Measurements from ENCODE around the gene VIM.

VIM gene

DNA sequence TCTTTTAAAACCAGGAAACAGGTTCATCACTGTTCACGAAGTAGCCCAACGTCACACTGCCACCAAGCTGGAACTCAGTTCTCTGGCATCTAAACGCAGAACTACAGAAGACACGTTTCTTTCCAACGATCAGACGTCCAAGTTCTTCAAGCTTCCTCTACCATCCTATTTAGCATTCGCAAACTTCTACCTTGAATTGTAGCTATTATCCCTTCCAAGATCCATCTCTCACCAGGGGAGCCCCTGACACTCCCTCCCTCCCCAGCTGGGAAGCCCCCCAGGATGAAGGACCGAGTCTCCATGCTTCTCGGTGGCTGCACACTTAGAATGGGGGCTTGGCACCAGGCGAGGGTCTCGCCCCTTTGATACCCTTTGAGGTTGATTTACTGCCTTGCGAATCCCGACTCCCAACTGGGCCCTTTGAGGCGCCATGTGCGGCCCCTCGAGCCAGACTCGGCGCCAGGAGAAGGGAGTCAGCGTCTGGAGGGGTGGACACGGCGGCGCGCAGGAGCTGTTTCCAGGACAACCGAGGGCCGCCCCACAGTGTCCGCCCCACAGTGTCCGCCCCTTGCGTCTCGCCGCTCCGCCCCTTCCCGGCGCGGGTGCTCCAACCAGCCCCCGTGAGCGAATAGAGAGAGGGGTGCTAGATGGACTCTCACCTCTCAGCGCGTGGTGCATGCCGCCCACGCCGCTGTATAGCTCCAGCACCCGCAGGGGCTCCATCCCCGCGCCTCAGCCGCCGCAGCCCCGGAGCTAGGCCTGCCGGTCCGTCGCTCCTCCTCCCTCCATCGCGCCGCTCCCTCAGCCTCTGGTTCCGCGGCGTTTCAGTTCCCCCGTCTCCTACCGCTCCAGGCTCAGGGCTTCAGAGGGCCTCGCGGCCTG lies 26.9 kb upstream of the VIM start, which contains the start of gene TRDMT1 (continued):
- TF ChIP-seq YY2 (tag by site-specific recombination; IDR thresholded peaks at IDR 0.05) = peak; percentile 89
- no peak for TF ChIP-seq ZNF791 (tag by site-specific recombination; IDR thresholded peaks at IDR 0.05)
- TF ChIP-seq ZNF341 (tag by site-specific recombination; IDR thresholded peaks at IDR 0.05; ENCODE audit: low read depth) = peak; percentile 61
- peak; percentile 90 for TF ChIP-seq ZFP69B (tag by site-specific recombination; IDR thresholded peaks at IDR 0.05)
- no peak for TF ChIP-seq ZNF10 (tag by site-specific recombination; IDR thresholded peaks at IDR 0.05)
- peak; percentile 68; the same call in 1 of the 2 replicates for TF ChIP-seq ZSCAN16 (tag by site-specific recombination; IDR thresholded peaks at IDR 0.05)
- no peak for TF ChIP-seq ZNF549 (tag by site-specific recombination; IDR thresholded peaks at IDR 0.05)
- peak; percentile 90 for TF ChIP-seq GLIS1 (tag by site-specific recombination; IDR thresholded peaks at IDR 0.05)
- TF ChIP-seq SCRT1 (tag by site-specific recombination; IDR thresholded peaks at IDR 0.05; ENCODE audit: borderline replicate concordance) = no peak
- TF ChIP-seq ZNF768 (tag by site-specific recombination; IDR thresholded peaks at IDR 0.05) = no peak; the same call in 1 of the 2 replicates
- peak; percentile 99 for TF ChIP-seq ZSCAN30 (tag by site-specific recombination; IDR thresholded peaks at IDR 0.05)
- no peak for TF ChIP-seq ZNF48 (tag by site-specific recombination; IDR thresholded peaks at IDR 0.05)
- no peak; the same call in none of the 2 replicates for TF ChIP-seq KLF10 (tag by site-specific recombination; IDR thresholded peaks at IDR 0.05)
- peak; percentile 13; the same call in 1 of the 2 replicates for TF ChIP-seq ZNF266 (tag by site-specific recombination; IDR thresholded peaks at IDR 0.05; ENCODE audit: low read depth)
- TF ChIP-seq ZNF16 (tag by site-specific recombination; IDR thresholded peaks at IDR 0.05; ENCODE audit: low read depth) = no peak
- peak; percentile 46; the same call in 1 of the 2 replicates for TF ChIP-seq ZBTB1 (tag by site-specific recombination; IDR thresholded peaks at IDR 0.05)
- TF ChIP-seq KLF9 (tag by site-specific recombination; IDR thresholded peaks at IDR 0.05; ENCODE audit: low read depth) = peak; percentile 93
- TF ChIP-seq IKZF3 (tag by site-specific recombination; IDR thresholded peaks at IDR 0.05) = peak; percentile 85
- peak; percentile 77 for TF ChIP-seq ZIC2 (tag by site-specific recombination; IDR thresholded peaks at IDR 0.05)
- TF ChIP-seq, protein P1, sequence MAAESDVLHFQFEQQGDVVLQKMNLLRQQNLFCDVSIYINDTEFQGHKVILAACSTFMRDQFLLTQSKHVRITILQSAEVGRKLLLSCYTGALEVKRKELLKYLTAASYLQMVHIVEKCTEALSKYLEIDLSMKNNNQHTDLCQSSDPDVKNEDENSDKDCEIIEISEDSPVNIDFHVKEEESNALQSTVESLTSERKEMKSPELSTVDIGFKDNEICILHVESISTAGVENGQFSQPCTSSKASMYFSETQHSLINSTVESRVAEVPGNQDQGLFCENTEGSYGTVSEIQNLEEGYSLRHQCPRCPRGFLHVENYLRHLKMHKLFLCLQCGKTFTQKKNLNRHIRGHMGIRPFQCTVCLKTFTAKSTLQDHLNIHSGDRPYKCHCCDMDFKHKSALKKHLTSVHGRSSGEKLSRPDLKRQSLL (tag by site-specific recombination; IDR thresholded peaks at IDR 0.05) = peak; percentile 100
- TF ChIP-seq, protein P2, sequence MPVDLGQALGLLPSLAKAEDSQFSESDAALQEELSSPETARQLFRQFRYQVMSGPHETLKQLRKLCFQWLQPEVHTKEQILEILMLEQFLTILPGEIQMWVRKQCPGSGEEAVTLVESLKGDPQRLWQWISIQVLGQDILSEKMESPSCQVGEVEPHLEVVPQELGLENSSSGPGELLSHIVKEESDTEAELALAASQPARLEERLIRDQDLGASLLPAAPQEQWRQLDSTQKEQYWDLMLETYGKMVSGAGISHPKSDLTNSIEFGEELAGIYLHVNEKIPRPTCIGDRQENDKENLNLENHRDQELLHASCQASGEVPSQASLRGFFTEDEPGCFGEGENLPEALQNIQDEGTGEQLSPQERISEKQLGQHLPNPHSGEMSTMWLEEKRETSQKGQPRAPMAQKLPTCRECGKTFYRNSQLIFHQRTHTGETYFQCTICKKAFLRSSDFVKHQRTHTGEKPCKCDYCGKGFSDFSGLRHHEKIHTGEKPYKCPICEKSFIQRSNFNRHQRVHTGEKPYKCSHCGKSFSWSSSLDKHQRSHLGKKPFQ (tag by site-specific recombination; IDR thresholded peaks at IDR 0.05) = peak; percentile 68; the same call in 1 of the 2 replicates
- TF ChIP-seq, protein P3, sequence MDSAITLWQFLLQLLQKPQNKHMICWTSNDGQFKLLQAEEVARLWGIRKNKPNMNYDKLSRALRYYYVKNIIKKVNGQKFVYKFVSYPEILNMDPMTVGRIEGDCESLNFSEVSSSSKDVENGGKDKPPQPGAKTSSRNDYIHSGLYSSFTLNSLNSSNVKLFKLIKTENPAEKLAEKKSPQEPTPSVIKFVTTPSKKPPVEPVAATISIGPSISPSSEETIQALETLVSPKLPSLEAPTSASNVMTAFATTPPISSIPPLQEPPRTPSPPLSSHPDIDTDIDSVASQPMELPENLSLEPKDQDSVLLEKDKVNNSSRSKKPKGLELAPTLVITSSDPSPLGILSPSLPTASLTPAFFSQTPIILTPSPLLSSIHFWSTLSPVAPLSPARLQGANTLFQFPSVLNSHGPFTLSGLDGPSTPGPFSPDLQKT (IDR thresholded peaks at IDR 0.05; ENCODE audit: borderline replicate concordance, low read depth, low read length) = no peak
- no peak for TF ChIP-seq ZNF571 (tag by site-specific recombination; IDR thresholded peaks at IDR 0.05)
- TF ChIP-seq KLF8 (tag by site-specific recombination; IDR thresholded peaks at IDR 0.05) = peak; percentile 99
- TF ChIP-seq ZNF529 (tag by site-specific recombination; IDR thresholded peaks at IDR 0.05; ENCODE audit: insufficient replicate concordance) = no peak
- TF ChIP-seq HOXC10 (CRISPR knock-in tag; IDR thresholded peaks at IDR 0.05) = no peak
- TF ChIP-seq, protein P4, sequence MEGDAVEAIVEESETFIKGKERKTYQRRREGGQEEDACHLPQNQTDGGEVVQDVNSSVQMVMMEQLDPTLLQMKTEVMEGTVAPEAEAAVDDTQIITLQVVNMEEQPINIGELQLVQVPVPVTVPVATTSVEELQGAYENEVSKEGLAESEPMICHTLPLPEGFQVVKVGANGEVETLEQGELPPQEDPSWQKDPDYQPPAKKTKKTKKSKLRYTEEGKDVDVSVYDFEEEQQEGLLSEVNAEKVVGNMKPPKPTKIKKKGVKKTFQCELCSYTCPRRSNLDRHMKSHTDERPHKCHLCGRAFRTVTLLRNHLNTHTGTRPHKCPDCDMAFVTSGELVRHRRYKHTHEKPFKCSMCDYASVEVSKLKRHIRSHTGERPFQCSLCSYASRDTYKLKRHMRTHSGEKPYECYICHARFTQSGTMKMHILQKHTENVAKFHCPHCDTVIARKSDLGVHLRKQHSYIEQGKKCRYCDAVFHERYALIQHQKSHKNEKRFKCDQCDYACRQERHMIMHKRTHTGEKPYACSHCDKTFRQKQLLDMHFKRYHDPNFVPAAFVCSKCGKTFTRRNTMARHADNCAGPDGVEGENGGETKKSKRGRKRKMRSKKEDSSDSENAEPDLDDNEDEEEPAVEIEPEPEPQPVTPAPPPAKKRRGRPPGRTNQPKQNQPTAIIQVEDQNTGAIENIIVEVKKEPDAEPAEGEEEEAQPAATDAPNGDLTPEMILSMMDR (tag by site-specific recombination; IDR thresholded peaks at IDR 0.05) = peak; percentile 51; the same call in 1 of the 2 replicates
- TF ChIP-seq, protein P5, sequence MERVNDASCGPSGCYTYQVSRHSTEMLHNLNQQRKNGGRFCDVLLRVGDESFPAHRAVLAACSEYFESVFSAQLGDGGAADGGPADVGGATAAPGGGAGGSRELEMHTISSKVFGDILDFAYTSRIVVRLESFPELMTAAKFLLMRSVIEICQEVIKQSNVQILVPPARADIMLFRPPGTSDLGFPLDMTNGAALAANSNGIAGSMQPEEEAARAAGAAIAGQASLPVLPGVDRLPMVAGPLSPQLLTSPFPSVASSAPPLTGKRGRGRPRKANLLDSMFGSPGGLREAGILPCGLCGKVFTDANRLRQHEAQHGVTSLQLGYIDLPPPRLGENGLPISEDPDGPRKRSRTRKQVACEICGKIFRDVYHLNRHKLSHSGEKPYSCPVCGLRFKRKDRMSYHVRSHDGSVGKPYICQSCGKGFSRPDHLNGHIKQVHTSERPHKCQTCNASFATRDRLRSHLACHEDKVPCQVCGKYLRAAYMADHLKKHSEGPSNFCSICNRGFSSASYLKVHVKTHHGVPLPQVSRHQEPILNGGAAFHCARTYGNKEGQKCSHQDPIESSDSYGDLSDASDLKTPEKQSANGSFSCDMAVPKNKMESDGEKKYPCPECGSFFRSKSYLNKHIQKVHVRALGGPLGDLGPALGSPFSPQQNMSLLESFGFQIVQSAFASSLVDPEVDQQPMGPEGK (tag by site-specific recombination; IDR thresholded peaks at IDR 0.05) = peak; percentile 95
- TF ChIP-seq, protein P6, sequence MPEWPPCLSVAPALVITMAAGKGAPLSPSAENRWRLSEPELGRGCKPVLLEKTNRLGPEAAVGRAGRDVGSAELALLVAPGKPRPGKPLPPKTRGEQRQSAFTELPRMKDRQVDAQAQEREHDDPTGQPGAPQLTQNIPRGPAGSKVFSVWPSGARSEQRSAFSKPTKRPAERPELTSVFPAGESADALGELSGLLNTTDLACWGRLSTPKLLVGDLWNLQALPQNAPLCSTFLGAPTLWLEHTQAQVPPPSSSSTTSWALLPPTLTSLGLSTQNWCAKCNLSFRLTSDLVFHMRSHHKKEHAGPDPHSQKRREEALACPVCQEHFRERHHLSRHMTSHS (tag by site-specific recombination; IDR thresholded peaks at IDR 0.05) = no peak
- TF ChIP-seq, protein P7, sequence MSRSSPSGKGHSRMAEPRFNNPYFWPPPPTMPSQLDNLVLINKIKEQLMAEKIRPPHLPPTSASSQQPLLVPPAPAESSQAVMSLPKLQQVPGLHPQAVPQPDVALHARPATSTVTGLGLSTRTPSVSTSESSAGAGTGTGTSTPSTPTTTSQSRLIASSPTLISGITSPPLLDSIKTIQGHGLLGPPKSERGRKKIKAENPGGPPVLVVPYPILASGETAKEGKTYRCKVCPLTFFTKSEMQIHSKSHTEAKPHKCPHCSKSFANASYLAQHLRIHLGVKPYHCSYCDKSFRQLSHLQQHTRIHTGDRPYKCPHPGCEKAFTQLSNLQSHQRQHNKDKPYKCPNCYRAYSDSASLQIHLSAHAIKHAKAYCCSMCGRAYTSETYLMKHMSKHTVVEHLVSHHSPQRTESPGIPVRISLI (tag by site-specific recombination; IDR thresholded peaks at IDR 0.05) = peak; percentile 34; the same call in 1 of the 2 replicates

Measured in HEK293 (cell line).